G401 (cell line): ENCODE data around the gene GTF2IRD1. TPM values are rescaled to one million over a fixed set of nuclear protein-coding genes. Genes with fewer than 3 reads are reported as not detected.
"Not testable (repeated sequence)": the region's sequence is repeated elsewhere in the genome, so short reads cannot be mapped to it uniquely, and the experiment has no call there.

Source experiments
- DNase-seq: peaks from one replicate; pipeline ENCODE4 v3.0.0-alpha.2; 2015; ENCODE audit warnings: low spot score
- in situ Hi-C: cut with HindIII; loops from 2 replicates; pipeline ENCODE4 v1.10.0; 2016; ENCODE audit warnings: low sequenced_read_pairs, mixed read lengths
- total RNA-seq: library from RNA; depleted of rRNA; stranded (reverse); fragments of >200 nt; shearing (Covaris generic); gene quantifications from 2 replicates; pipeline ENCODE4 v1.2.3, GENCODE V29; 2014

GTF2IRD1 gene
- total RNA-seq, 1 experiment from 2014 or later: 28.3 TPM

DNA sequence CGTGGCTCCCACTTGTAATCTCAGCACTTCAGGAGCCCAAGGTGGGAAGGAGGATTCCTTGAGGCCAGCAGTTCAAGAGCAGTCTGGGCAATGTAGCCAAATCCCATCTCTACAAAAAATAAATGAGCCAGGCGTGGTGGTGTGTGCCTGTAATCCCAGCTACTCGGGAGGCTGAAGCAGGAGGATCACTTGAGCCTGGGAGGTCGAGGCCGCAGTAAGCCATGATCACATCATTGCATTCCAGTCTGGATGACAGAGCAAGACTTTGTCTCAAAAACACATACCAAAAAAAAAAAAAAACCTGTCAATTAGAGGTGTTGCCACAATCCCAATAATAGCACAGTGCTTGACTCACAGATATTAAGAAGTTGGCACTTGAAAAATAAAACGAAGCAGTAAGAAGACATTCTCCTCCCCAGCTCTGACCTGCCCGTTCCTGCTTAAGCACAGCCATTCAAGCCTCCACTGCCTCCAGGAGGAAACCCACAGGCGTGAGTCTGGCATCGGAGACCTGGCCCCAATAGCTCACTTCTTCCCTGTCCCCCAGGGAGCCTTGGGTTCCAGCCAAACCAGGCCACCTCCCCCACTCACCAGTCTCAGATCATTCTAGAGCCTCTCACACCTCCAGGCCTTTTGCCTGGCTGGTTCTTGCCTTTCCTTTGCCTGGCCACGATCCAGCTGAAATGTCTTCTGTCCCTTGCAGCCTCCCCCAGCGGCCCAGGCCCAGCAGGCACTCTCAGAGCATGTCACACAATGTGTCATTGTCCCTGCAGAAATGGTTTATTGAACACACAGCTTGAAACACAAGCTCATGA, 158.5 kb downstream of the GTF2IRD1 start:
- in situ Hi-C loops: no loop called here
- DNase-seq: peak; percentile 68

DNA sequence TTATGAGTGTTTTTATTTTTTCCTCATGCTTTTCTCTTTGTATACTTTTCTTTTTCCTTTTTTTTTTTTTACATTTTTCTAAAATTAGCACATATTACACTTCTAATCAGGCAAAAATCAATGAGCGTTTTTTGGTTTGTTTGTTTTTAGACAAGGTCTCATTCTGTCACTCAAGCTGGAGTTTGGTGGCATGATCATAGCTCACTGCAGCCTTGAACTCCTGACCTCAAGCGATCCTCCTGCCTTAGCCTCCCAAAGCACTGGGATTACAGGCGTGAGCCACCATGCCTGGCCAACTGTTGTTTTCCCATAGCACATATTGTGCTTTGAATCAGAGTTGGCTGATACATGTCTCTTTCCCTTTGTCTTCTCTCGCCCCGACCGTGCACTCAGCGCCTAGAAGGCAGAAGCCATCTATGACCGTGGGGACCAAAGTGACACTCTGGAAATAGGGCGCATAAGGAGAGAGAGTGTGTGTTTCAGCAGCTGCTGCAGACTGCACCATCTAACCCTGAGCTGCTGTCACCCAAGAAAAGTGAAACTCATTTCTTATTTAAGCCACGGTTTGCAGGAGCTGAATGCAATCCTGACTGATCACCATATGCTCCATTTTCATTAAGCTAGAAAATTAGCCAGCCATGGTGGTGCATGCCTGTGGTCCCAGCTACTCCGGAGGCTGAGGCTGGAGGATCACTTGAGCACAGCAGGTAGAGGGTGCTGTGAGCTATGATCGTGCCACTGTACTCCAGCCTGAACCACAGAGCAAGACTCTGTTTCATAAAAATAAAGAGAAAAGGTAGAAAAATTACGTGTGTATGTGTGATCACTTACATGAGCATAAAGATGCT, 162.5 kb downstream of the GTF2IRD1 start:
- DNase-seq: no peak
- in situ Hi-C loops: no loop called here

DNA sequence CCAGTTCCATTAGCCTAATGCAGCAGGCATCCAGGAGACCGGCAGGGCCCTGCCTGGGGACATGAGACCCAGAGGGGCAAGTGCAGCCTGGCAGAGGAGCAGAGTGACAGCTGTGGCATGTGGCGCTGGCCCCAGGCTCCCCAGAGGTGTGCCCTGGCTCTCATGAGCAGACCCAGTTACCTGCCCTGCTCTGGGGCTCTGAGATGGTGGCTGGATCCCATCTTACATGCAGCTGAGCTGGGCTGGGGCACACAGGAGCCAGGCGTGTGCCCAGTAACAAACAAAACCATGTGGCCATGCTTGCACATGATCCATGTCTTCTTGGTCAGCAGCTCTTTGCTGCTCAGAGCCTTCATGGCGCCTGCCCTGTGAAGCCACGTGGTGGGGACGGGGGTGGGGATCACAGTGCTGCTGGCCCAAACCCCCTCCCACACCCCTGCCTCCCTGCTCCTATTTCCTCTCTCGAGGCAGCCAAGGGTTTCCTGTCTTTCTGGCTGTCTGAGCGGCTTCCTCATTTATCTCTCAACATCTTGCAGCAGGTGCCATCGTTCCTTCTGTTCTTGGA, 163.6 kb downstream of the GTF2IRD1 start:
- no peak for DNase-seq
- in situ Hi-C loops: no loop called here

DNA sequence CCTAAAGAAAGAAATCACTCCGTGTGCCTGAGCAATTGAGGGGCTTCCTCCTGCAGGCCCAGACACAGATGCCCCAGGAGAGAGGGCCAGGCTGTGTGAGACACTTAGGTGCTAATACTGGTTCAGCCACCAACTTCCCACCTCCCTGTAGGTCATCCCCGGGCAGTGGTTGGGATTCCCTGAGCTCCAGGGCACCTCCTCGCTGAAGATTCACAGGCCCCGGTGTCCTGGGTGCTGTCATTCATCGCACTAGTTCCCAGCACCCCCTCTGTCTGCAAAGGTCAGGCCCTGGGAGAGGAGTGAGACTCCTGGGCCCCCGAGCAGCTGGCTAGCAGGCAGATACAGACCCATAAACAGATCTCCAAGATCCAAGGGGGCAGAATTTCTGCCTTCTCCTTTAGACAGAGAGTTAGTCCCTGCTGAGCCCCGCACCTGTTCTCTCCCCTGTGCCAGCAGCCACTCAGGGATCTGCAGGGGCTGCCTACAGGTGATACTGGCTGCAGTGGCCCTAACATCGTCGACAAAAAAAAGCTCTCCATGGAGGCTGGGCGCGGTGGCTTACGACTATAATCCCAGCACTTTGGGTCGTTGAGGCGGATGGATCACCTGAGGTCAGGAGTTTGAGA, 165.6 kb downstream of the GTF2IRD1 start:
- in situ Hi-C loops: no loop called here
- DNase-seq: peak; percentile 91

DNA sequence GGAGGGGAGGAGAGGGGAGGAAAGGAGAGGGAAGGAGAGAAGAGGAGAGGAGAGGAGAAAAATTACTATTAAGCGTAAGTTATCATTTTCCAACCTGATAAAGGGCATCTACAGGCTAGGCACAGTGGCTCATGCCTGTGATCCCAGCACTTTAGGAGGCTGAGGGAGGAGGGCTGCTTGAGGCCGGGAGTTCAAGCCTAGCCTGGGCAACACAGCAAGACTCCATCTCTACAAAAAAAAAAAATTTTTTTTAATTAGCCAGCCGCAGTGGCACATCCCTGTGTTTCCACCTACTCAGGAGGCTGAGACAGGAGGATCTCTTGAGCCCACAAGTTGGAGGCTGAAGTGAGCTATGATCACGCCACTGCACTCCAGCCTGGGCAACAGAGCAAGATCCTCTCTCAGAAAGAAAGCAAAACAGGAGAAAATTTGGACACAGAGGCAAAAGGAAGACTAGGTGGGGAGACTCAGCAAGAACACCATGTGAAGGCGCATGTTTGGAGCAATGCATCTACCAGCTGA, 168.6 kb downstream of the GTF2IRD1 start:
- in situ Hi-C loops: no loop called here
- DNase-seq: no peak

DNA sequence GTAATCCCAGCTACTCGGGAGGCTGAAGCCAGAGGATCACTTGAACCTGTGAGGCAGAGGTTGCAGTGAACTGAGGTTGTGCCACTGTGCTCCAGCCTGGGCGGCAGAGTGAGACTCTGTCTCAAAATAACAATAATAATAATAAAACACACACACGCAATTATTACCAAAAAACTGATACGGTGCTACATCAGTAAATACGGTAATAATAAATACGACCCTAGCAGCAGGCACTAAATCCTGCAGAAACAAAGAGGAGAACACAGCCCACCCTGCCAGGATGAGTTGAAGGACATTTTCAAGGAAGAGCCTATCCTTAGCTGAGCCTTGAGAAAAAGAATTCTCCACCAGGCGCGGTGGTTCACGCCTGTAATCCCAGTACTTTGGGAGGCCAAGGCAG, 169.4 kb downstream of the GTF2IRD1 start:
- no peak for DNase-seq
- in situ Hi-C loops: no loop called here

DNA sequence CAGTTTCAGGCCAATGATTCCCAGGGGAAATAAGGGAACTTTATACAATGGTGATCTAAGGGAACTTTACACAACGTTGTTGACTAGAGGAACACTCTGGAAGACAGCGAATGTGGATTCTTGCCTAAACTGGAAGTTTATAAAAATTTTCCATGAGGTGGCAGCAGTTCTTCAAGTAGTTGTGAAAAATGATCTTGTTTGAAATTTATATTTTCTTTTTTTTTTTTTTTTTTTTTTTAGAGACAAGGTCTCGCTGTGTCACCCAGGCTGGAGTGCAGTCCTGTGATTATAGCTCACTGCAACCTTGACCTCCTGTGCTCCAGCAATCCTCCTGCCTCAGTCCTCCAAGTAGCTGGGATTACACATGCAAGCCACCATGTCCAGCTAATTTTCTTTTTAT, 171.7 kb downstream of the GTF2IRD1 start:
- in situ Hi-C loops: no loop called here

DNA sequence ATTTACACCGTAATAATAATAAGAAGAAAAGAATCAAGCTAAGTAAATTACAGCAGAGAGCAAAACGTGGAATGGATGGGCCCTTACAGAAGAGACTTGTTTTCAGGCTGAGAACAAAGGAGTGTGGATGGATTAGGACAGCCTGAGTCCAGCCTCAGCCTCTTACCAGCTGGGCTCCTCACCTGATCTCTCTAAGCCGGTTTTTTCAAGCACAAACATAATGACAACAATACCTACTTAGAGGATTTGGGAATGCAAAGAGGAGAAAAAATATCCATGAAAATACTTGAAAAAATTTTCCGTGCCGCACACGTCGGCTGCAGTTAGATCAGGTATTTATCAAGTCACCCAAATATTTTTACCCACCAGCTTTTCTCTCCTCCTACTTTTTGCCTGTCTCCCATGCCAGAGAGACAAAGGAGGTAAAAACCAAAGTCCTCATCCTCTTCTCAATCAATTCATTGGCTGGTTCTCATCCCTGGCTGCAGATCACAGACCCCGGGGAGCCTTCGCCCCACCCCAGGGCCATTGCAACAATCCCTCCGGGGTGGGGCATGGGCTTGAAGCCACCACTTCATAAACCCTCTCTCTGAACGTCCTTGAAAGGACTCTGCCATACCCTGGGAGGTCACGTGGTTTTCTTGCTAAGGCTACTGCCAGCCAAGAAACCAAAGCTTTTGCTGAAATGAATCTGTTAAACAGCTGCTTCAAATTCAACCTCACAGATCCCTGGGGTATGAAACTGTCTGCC, 174.1 kb downstream of the GTF2IRD1 start:
- in situ Hi-C loops: no loop called here
- DNase-seq: peak; percentile 35

More for the DNA sequence above, 171.7 kb downstream of the GTF2IRD1 start:
- DNase-seq: peak; percentile 38

DNA sequence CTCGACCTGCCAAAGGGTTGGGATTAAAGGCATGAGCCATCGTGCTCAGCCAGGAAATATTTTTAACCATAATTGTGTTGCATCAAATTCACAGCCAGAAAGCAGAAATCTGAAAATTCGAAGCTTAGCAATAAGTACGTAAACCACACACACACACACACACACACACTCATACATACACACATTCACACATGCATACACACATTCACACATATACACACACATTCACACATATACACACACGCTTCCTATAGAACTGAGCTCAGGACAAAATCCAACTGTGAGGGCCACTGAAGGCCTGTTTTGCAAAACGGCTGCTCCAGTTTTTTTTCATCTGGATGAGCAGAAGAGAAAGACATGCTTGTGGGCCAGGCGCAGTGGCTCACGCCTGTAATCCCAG, 178.8 kb downstream of the GTF2IRD1 start:
- no peak for DNase-seq
- in situ Hi-C loops: no loop called here

DNA sequence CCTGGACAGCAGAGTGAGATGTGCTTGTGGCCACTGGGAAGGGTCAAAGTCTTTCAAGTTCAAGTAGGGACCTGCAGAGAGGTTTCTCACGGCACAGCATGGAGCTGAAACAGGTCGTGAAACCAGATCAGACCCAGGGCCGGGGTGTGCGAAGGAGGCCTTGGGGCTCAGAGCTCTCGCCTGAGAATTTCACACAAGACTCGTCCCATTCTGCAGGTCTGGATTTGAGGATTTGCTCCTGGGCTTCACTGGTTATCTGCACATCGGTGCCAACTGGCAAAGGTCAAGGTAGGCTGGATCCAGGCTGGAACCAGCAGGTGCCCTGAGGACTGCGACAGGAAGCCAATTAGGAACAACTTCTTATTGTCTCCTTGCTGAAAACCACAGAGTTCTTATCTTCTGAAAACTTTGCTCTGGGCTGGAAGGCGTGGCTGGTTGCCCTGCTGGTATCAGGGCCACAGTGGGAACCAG, 179.8 kb downstream of the GTF2IRD1 start:
- DNase-seq: no peak
- in situ Hi-C loops: no loop called here

DNA sequence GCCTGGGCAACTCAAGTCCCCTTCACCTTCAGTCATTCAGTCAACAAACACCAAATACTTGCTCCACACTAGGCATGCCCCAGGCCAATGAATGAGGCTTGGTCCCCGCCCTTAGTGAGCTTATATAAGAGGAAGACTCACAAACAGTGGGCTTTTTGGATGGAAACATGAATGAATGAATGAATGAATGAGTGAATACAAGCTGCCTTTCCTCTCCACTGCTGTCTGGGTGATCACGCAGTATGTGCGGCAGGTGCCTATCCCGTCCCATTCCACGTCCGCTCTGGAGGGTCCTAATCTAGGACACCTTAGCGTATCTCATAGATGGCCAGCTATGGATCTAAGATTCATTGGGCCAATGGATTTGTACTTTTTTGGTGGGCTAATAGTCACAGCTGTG, 184.0 kb downstream of the GTF2IRD1 start:
- in situ Hi-C loops: no loop called here
- DNase-seq: no peak

DNA sequence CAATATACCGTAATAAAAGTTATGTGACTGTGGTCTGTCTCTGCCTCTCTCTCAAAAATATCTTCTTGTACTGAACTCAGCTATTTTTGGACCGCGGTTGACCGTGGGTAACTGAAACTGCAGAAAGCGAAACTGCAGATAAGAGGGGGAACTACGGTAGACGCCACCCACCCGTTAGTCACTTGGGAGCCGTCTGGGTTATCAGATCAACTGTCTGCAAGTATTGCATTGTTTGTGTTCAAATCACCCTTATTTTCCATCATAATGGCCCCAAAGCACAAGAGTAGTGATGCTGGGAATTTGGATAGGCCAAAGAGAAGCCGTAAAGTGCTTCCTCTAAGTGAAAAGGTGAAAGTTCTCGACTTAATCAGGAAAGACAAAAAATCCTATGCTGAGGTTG, 196.3 kb downstream of the GTF2IRD1 start:
- DNase-seq, in situ Hi-C loops: not testable (repeated sequence)

DNA sequence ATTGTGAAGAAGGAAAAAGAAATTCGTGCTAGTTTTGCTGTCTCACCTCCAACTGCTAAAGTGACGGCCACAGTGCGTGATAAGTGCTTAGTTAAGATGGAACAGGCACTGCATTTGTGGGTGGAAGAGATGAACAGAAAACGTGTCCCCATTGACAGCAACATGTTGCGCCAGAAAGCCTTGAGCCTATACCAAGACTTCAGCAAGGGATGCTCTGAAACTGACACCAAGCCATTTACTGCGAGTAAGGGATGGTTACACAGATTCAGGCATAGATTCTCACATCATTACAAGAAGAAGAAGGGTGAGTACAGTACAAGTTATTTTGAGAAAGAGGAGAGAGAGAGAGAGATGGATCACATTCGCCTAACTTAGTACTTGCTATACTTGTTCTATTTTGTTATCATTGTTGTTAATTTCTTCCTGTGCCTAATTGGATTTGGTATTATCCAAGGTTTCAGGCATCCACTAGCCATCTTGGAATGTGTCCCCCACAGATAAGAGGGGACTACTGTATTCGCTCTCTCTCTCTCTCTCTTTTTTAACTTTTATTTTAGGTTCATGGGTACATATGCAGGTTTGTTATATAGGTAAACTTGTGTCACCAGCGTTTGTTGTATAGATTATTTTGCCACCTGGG, 196.9 kb downstream of the GTF2IRD1 start:
- in situ Hi-C loops, DNase-seq: not testable (repeated sequence)

DNA sequence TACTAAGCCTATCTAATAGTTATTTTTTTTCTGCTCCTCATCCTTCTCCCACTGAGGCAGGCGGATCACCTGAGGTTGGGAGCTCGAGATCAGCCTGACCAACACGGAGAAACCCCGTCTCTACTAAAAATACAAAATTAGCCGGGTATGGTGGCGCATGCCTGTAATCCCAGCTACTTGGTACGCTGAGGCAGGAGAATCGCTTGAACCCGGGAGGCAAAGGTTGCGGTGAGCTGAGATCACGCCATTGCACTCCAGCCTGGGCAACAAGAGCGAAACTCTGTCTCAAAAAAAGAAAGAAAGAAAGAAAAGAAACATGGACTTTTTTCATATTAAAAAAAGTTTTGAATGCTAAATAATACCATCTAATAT, 197.4 kb downstream of the GTF2IRD1 start:
- DNase-seq, in situ Hi-C loops: not testable (repeated sequence)
